Activated T-cell treated with anti-CD3 and anti-CD28 coated beads, Interleukin-2, amount 50 U/mL, for 72 hours (primary cell): ENCODE measurements around the gene CHCHD1. TPM values are rescaled to one million over a fixed set of nuclear protein-coding genes. Genes with fewer than 3 reads are reported as not detected.
"Not testable (repeated sequence)": the region's sequence is repeated elsewhere in the genome, so short reads cannot be mapped to it uniquely, and the experiment has no call there.

Source experiments
- ATAC-seq, 2 donors: fragments of 150-1000 bp; cut with Tn5 transposase; replicated peaks in 1 of 2; 2 replicates each; pipeline ENCODE4 v1.10.0; 2021; ENCODE audit warnings: moderate library complexity in 2 of 2, mild to moderate bottlenecking in 1 of 2
- DNase-seq, 2 donors: peaks; one replicate each; pipeline ENCODE4 v3.0.0; 2021 to 2022; ENCODE audit warnings: mixed read lengths in 1 of 2
- H3K27ac Mint-ChIP-seq: one replicate; pipeline ENCODE4 v1.8.0; 2022; ENCODE audit warnings: mild to moderate bottlenecking, moderate library complexity, mixed read lengths
- H3K27me3 Mint-ChIP-seq: one replicate; pipeline ENCODE4 v1.8.0; 2022; ENCODE audit warnings: low read depth, mixed read lengths
- H3K36me3 Mint-ChIP-seq, 2 donors: one replicate each; pipeline ENCODE4 v1.8.0; 2022; ENCODE audit warnings: mixed read lengths in 2 of 2, mild to moderate bottlenecking in 1 of 2; ENCODE audit not compliant: insufficient read depth in 2 of 2
- H3K4me1 Mint-ChIP-seq: one replicate; pipeline ENCODE4 v1.8.0; 2022; ENCODE audit warnings: low read depth, mixed read lengths
- H3K4me3 Mint-ChIP-seq, 2 donors: one replicate each; pipeline ENCODE4 v1.8.0; 2022; ENCODE audit warnings: mild to moderate bottlenecking in 2 of 2, mixed read lengths in 2 of 2, moderate library complexity in 2 of 2
- H3K9me3 Mint-ChIP-seq, 2 donors: one replicate each; pipeline ENCODE4 v1.8.0; 2022; ENCODE audit warnings: mixed read lengths in 2 of 2
- total RNA-seq, 2 donors: library from RNA; stranded (reverse); gene quantifications; one replicate each; pipeline ENCODE4 v1.2.3, GENCODE V29; 2022

Gene CHCHD1
- total RNA-seq, 2 donors from 2014 or later = 22.5 to 23.5 TPM

- no peaks in the 10 kb centered on the region for H3K27me3 Mint-ChIP-seq
- H3K36me3 Mint-ChIP-seq = peaks cover 10 to 22% of the 10 kb centered on the region in 2 donors
- peak overlapping the region; percentile 64 for H3K27ac Mint-ChIP-seq
- peaks cover 64% of the 10 kb centered on the region for H3K4me1 Mint-ChIP-seq
- no peaks in the 10 kb centered on the region for H3K9me3 Mint-ChIP-seq
- H3K4me3 Mint-ChIP-seq = peak overlapping the region; percentile 86 to 95
- DNase-seq (no peak), ATAC-seq (peak in 1 of 2 donors; percentile 1)
These were observed 8.5 kb upstream of the CHCHD1 start for GRCh38 chr10:73773152-73773879.

- Mint-ChIP-seq H3K27me3 (no peaks in the 10 kb centered on the region), H3K9me3 (no peaks in the 10 kb centered on the region), H3K27ac (peak overlapping the region; percentile 2), H3K36me3 (peaks cover 9 to 20% of the 10 kb centered on the region in 2 donors), H3K4me1 (peaks cover 63% of the 10 kb centered on the region), H3K4me3 (peak overlapping the region; percentile 86 to 95)
- DNase-seq (no peak), ATAC-seq (no peak)
These were observed 7.2 kb upstream of the CHCHD1 start for GRCh38 chr10:73774637-73775036.

- peaks cover 6 to 21% of the 10 kb centered on the region in 2 donors for H3K36me3 Mint-ChIP-seq
- H3K27ac Mint-ChIP-seq = peak overlapping the region; percentile 44
- H3K4me3 Mint-ChIP-seq = no peak overlapping the region
These were observed 2.8 kb upstream of the CHCHD1 start for GRCh38 chr10:73779018-73779417.

GRCh38 chr10:73779539-73780197 lies 2.2 kb upstream of the CHCHD1 start:
- Mint-ChIP-seq H3K4me3 (peak overlapping the region; percentile 97 to 99), H3K4me1 (peaks cover 77% of the 10 kb centered on the region), H3K36me3 (peaks cover 6 to 19% of the 10 kb centered on the region in 2 donors), H3K27ac (peak overlapping the region; percentile 91), H3K9me3 (no peaks in the 10 kb centered on the region), H3K27me3 (no peaks in the 10 kb centered on the region)
- DNase-seq (no peak), ATAC-seq (no peak)

More at GRCh38 chr10:73779018-73779417, 2.8 kb upstream of the CHCHD1 start:
- DNase-seq = no peak
- ATAC-seq = no peak
- Mint-ChIP-seq H3K4me1 (peaks cover 79% of the 10 kb centered on the region), H3K27me3 (no peaks in the 10 kb centered on the region), H3K9me3 (no peaks in the 10 kb centered on the region)

GRCh38 chr10:73780301-73780700 lies 1.5 kb upstream of the CHCHD1 start:
- Mint-ChIP-seq H3K4me1 (peaks cover 77% of the 10 kb centered on the region), H3K27ac (peak overlapping the region; percentile 91), H3K27me3 (no peaks in the 10 kb centered on the region), H3K36me3 (peaks cover 5 to 14% of the 10 kb centered on the region in 2 donors), H3K4me3 (peak overlapping the region; percentile 97 to 99), H3K9me3 (no peaks in the 10 kb centered on the region)
- DNase-seq (no peak), ATAC-seq (no peak)

- Mint-ChIP-seq H3K27me3 (no peaks in the 10 kb centered on the region), H3K4me1 (peaks cover 71% of the 10 kb centered on the region), H3K9me3 (no peaks in the 10 kb centered on the region), H3K27ac (peak overlapping the region; percentile 99), H3K4me3 (peak overlapping the region; percentile 97 to 99), H3K36me3 (peaks cover 3 to 11% of the 10 kb centered on the region in 2 donors)
- ATAC-seq = no peak
- DNase-seq = no peak
These were observed 882 bp upstream of the CHCHD1 start for GRCh38 chr10:73780966-73781365.

- H3K4me3 Mint-ChIP-seq = peak overlapping the region; percentile 97 to 99
- no peaks in the 10 kb centered on the region for H3K9me3 Mint-ChIP-seq
- H3K27me3 Mint-ChIP-seq = no peaks in the 10 kb centered on the region
- peaks cover 3 to 11% of the 10 kb centered on the region in 2 donors for H3K36me3 Mint-ChIP-seq
- ATAC-seq (peak in 1 of 2 donors; percentile 21), DNase-seq (no peak)
- H3K27ac Mint-ChIP-seq = peak overlapping the region; percentile 99
- H3K4me1 Mint-ChIP-seq = peaks cover 76% of the 10 kb centered on the region
These were observed 335 bp upstream of the CHCHD1 start for GRCh38 chr10:73781548-73781878.

GRCh38 chr10:73782749-73783085 lies 869 bp downstream of the CHCHD1 start:
- DNase-seq = no peak
- H3K9me3 Mint-ChIP-seq = no peaks in the 10 kb centered on the region
- H3K27me3 Mint-ChIP-seq = no peaks in the 10 kb centered on the region
- ATAC-seq = no peak
- peaks cover 77% of the 10 kb centered on the region for H3K4me1 Mint-ChIP-seq
- peak overlapping the region; percentile 99 for H3K27ac Mint-ChIP-seq
- H3K36me3 Mint-ChIP-seq = peaks cover 1 to 9% of the 10 kb centered on the region in 2 donors
- H3K4me3 Mint-ChIP-seq = peak overlapping the region; percentile 97 to 99

- DNase-seq = peak; percentile 83 to 86
- Mint-ChIP-seq H3K9me3 (no peaks in the 10 kb centered on the region), H3K27me3 (no peaks in the 10 kb centered on the region), H3K27ac (peak within 1 kb of the TSS; percentile 97), H3K4me3 (peak within 1 kb of the TSS; percentile 90 to 98), H3K36me3 (peaks cover 6 to 7% of the 10 kb centered on the region in 2 donors), H3K4me1 (peaks cover 68% of the 10 kb centered on the region)
- peak; percentile 81 to 85 for ATAC-seq
These were observed 3.4 kb downstream of the CHCHD1 start, which contains the start of gene ZSWIM8 for GRCh38 chr10:73785211-73785720. TSS of gene ZSWIM8 (plus strand) at chr10:73785606. CDS start at chr10:73785879, 273 bp downstream.

- Mint-ChIP-seq H3K4me3 (peak overlapping the region; percentile 90 to 98), H3K4me1 (peaks cover 61% of the 10 kb centered on the region), H3K9me3 (no peaks in the 10 kb centered on the region), H3K36me3 (peaks cover 7 to 11% of the 10 kb centered on the region in 2 donors), H3K27ac (peak overlapping the region; percentile 93), H3K27me3 (no peaks in the 10 kb centered on the region)
- DNase-seq (peak; percentile 44 to 50), ATAC-seq (peak; percentile 6)
These were observed 4.1 kb downstream of the CHCHD1 start for GRCh38 chr10:73785721-73786511.

GRCh38 chr10:73786512-73786885 lies 4.7 kb downstream of the CHCHD1 start:
- Mint-ChIP-seq H3K27ac (peak overlapping the region; percentile 93), H3K9me3 (no peaks in the 10 kb centered on the region), H3K4me3 (peak overlapping the region; percentile 90 to 92), H3K36me3 (peaks cover 7 to 11% of the 10 kb centered on the region in 2 donors), H3K4me1 (peaks cover 58% of the 10 kb centered on the region), H3K27me3 (no peaks in the 10 kb centered on the region)
- ATAC-seq (no peak), DNase-seq (no peak)

- not testable (repeated sequence) for H3K9me3 Mint-ChIP-seq, H3K36me3 Mint-ChIP-seq, ATAC-seq, H3K27me3 Mint-ChIP-seq, H3K27ac Mint-ChIP-seq, DNase-seq
- peaks cover 53% of the 10 kb centered on the region for H3K4me1 Mint-ChIP-seq
- peak overlapping the region; percentile 39 to 90 for H3K4me3 Mint-ChIP-seq
These were observed 5.4 kb downstream of the CHCHD1 start for GRCh38 chr10:73787031-73787800.
